ENCODE results near the gene HABP4. TPM values are rescaled to one million over a fixed set of nuclear protein-coding genes. Genes with fewer than 3 reads are reported as not detected.
"Not testable (repeated sequence)": the region's sequence is repeated elsewhere in the genome, so short reads cannot be mapped to it uniquely, and the experiment has no call there.

The HABP4 gene
- total RNA-seq, 1 donor from 2014 or later = 2.4 TPM

- ATAC-seq (no peak), DNase-seq (ENCODE audit: low spot score) (no peak)
These were observed 44.3 kb downstream of the HABP4 start for GRCh38 chr9:96494215-96494800.

DNA sequence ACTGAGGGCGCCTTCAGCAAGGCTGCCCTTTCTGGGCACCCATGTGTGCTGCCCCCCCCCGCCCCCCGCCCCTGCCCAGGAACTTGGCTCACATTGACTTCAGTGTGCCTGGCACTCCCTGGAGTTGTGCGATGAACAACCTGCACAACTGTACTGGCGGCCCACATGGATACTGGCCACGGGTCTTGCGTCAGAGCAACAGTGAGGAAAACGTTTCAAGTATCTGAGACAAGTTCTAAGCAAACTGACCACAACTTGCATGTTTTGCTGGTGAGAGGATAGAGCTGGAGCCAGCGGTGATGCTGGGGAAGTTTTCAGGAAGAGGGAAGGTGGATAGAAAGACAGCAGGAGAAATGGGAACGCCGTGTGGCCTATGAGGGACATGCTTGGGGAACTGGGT lies 45.4 kb downstream of the HABP4 start:
- DNase-seq (ENCODE audit: low spot score) (no peak), ATAC-seq (no peak)

DNA sequence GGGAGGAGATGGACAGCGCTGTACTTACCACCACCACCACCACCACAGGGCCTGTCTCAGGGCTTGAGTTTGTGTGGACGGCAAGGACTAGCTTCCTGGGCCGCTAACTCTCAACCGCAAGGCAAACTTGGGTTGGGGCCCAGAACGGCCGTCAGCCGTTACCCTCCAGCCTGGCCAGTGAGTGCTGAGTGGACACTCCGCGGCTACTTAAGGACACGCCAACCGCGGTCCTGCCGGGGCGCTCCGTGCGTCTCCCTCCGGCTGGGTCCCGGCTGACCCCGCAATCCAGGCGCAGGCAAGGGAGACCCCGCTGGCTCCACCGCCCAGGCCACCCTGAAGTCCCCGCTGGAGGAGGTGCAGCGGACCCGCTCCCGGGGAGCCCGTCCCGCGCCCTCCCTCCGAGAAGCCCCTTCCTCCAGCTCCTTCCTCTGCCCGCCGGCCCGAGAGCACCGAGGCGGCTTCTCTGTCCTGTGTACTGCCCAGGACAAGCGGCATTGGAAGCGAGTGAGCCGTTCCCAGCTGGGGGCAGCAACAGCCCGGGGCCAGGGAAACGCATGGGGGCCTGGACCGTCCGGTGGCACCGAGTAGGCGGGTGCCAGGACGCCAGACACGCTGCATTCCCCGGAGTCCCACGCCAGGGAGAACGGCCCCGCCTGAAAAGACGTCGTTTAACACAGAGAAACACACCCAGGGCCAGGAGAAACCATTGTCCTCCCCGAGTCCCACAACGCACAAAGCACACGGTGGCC lies 46.6 kb downstream of the HABP4 start:
- DNase-seq (ENCODE audit: low spot score) = no peak
- ATAC-seq = no peak

GRCh38 chr9:96497117-96497399 lies 47.1 kb downstream of the HABP4 start:
- no peak for ATAC-seq

DNA sequence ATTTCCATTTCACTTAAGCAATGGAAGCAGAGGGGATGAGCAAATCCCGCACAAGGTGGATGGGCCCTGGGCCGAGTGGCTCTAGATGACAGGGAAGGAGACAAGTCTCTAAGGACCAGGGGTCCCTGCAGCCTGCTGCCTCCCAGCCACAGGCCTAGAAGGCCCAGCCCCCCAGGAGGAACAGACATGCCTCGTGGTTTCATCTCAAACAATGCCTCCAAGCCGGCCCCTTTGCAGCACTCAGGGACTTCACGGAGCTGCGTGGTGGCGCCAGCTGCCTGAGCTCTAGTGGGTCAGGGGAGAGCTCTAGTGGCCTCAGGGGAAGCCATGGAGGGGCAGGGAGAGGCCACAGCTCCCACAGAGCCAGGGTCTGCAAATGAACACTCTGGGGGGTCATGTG lies 48.8 kb downstream of the HABP4 start:
- ATAC-seq = no peak
- no peak for DNase-seq (ENCODE audit: low spot score)

More at GRCh38 chr9:96497117-96497399, 47.1 kb downstream of the HABP4 start:
- no peak for DNase-seq (ENCODE audit: low spot score)

DNA sequence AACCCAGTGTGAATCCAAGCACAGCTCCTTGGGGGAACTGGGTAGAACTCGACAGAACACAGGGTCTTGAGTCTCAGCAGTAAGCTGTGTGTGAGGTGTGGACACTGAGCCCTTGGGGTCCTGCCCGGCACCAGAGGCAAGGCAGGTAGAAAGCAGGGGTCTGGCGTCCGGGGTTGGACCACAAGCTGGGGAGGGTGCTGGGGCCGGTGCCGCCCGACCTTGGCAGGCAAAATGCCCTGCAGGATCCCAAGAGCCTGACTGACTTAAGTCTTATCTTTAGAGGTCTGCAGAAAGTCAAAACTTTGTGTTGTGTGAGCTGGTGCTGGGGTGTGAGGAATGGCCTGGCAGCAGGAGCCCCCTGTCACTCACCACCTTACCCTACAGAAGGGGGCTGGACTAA lies 49.3 kb downstream of the HABP4 start:
- ATAC-seq (no peak), DNase-seq (ENCODE audit: low spot score) (no peak)

DNA sequence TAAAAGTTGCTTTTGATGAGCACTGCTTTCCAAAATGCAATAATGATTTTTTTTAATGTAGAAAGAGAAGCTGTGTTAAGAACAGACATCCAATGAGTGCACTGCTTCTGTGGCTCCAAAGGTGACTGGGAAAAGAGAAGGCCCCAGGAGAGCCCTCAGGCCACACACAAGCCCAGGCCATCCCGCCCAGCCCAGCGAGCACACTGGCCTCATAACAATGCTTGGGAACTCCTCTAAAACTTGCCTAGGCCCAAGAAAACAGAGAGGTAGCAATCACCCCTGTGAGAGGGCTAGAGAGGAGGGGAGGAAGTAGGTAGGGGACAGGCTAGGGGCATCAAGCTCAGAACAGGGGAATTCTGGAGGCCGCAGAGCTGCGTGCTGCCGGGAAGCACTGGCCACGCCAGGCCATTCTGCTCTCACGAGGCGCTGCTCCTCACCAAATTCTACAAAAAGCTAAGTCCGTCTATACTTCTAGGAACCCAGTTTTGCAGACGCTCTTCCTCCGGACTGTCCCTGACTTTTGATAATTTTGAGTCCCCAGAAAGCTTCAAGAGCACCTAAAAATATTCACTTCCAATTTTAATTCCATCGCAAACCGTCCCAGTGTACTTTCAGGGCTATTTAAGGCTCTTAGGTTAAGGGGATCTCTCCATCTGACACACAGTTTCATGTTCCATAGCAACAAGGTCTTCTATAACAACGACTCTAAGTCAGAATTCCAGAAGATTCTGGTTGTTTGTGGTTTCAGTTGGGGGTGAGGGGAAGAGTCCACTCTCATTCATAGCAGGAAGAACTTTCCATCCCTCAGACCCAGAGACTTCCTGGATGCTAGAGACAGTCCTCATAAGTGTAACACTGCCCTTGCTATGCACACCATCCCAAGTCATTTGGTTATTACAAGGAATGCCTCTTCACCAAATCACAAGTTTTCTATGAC lies 51.0 kb downstream of the HABP4 start:
- no peak for ATAC-seq

GRCh38 chr9:96501633-96502538 lies 51.9 kb downstream of the HABP4 start:
- DNase-seq (ENCODE audit: low spot score) (no peak), ATAC-seq (no peak)

More for the DNA sequence above, 51.0 kb downstream of the HABP4 start:
- DNase-seq (ENCODE audit: low spot score) = no peak

- ATAC-seq (no peak), DNase-seq (ENCODE audit: low spot score) (no peak)
These were observed 52.8 kb downstream of the HABP4 start for GRCh38 chr9:96502539-96503373.

- ATAC-seq; DNase-seq (ENCODE audit: low spot score): not testable (repeated sequence)
These were observed 53.4 kb downstream of the HABP4 start for GRCh38 chr9:96503374-96503748.

DNA sequence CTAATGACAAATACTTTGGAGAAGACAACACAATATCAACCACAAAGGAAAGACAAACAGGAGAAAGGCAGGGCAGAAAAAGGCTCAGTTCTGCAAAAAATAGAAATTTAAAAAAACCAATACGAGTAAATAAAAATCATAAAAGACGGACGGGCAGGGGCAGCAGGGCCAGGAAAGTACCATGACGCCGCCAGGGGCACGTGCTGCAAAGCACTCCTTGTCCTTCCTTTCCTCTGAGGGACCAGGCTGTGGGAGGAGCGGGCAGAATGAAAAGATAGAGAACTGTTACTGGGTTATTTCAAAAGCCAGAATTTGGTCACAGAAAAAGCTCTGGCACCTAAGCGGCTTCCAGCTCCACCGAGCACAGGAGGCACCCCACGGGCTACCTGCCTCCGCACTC lies 53.9 kb downstream of the HABP4 start:
- ATAC-seq = no peak

DNA sequence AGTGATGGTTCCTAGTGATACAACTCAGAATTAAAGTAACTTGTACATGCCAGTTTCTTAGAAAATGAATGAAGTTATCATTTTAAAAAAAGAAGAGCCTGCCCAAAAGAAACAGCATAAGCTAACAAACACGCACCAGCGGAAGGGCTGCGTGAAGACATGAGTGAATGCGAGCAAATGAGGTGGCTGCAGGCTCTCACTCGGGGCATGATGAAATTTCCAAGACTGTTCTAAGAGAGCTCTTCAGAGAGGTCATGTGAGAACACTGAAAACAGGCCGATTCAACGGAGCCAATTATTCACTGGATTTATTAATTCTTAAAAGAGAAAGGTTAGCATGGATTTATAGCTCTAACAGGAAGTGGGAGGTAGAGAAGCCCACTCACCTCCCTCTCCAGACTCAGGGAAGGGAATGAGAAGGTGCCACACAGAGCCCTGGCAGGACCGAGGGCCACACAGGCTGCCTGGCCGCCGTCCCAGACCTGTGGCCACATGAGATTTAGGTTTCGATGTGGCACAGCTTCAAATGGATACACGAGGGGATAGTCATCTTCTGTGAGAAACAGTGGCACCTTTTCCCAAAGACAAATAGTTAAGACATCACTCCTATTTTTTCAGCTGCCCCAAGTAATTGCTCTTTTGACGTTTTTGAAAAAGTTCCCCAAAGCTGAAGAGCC lies 55.5 kb downstream of the HABP4 start:
- no peak for DNase-seq (ENCODE audit: low spot score)
- no peak for ATAC-seq

More for the DNA sequence above, 53.9 kb downstream of the HABP4 start:
- no peak for DNase-seq (ENCODE audit: low spot score)

DNA sequence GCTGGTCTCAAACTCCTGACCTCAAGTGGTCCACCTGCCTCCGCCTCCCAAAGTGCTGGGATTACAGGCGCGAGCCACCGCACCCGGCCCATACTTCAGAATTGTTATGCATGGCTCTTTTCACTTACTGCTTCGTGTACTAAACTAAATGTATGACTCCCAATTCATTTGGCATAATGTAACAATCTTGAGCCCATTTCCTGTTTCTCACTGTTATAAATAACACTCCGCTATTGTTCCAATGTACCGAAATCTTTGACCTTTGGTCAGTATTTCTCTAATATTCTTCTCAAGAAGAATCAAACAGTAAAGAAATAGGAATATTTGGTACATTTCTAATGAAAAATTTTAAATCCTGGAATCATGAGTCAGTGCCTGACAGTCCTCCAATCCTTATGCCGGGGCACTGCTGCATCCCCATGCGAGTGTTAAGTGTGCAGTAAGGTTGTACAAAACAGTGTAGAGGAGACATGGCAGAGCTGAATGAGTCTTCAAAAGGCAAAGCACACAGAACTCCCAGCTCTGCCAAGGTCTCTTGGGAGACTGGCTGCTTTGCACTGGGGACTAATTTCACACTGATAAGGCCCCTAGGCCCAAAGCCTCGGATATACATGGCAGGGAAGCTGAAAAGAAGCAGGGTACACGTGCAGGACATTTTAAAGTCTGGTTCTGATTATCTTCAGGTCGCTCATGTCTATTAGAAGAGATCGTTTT lies 58.4 kb downstream of the HABP4 start:
- no peak for DNase-seq (ENCODE audit: low spot score)
- no peak for ATAC-seq

DNA sequence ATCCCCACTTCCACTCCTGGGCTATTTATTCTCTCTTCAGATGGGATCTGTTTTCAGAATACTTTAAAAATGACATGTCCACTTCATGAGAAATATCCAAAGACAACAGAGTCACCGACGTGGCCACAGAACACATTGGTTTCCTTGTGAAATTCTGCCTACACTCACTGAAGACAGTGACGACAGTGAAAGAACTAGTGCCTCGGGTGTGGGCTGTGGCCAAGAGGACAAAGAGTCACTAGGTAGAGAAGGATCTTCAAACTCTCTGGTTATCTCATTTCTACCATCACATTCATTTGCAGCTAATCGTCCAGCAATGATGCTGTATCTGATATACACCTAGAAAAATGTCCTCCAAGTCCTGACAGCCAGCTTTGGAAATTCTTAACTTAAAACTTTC lies 59.1 kb downstream of the HABP4 start:
- ATAC-seq (no peak), DNase-seq (ENCODE audit: low spot score) (no peak)

DNA sequence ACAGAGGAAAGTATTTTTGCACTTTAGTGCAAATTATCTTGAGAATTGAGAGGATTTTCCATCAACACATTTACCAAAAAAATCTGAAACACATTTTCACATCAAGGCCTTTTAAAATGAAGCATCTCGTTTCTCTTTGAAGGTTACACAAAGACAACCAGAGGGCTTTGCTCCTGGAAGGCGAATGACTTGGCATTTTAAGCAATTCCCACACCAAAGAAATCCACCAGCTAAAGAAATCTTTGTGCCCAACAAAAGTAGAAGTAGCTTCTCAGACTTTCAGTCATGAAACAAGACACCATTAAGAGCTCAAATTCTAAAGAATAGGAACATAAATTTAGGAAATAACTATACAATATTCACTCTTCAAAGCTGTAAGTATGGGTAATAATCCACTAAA lies 59.9 kb downstream of the HABP4 start:
- DNase-seq (ENCODE audit: low spot score) = no peak
- ATAC-seq = no peak

GRCh38 chr9:96510258-96510657 lies 60.3 kb downstream of the HABP4 start:
- ATAC-seq = no peak
- DNase-seq (ENCODE audit: low spot score) = no peak

DNA sequence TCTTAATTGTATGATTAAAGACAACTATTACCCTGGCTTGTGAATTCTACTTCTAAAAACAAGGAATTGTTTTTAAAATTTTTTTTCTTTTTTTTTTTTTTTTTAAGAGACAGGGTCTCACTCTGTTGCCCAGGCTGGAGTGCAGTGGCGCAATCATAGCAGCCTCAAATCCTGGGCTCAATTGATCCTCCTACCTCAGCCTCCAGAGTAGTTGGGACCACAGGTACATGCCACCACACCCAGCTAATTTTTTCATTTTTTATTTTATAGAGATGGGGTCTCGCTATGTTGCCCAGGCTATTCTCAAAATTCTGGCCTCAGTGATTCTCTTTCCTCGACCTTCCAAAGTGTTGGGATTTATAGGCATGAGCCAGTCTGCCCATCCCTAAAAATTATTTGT lies 62.3 kb downstream of the HABP4 start:
- ATAC-seq (no peak), DNase-seq (ENCODE audit: low spot score) (no peak)

DNA sequence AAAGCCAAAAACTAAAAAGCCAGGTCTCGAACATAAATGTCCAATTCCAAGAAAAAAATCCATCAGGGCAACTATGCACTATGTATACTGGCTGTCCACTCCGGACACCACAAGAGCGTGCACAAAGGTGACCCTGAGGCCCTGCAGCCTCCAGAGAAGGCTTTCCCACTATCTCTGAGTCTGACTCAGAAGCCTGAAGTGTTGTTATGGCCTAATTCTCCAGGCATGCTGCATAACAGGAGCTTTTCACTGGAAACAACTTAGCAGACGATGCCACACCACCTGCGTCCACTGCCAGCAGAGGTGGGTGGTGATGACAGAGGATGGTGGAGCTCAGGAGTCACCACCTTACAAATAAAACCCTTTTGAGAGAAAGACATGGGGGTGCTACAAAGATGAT lies 63.7 kb downstream of the HABP4 start:
- ATAC-seq (no peak), DNase-seq (ENCODE audit: low spot score) (no peak)

Measured in left lobe of liver (tissue), 2 donors.